ENCODE data around the gene DNAJC17. TPM values are rescaled to one million over a fixed set of nuclear protein-coding genes. Genes with fewer than 3 reads are reported as not detected.

The DNAJC17 gene
- total and polyA plus RNA-seq, 12 donors = 27.4 to 174 (median 42.6) TPM

DNA sequence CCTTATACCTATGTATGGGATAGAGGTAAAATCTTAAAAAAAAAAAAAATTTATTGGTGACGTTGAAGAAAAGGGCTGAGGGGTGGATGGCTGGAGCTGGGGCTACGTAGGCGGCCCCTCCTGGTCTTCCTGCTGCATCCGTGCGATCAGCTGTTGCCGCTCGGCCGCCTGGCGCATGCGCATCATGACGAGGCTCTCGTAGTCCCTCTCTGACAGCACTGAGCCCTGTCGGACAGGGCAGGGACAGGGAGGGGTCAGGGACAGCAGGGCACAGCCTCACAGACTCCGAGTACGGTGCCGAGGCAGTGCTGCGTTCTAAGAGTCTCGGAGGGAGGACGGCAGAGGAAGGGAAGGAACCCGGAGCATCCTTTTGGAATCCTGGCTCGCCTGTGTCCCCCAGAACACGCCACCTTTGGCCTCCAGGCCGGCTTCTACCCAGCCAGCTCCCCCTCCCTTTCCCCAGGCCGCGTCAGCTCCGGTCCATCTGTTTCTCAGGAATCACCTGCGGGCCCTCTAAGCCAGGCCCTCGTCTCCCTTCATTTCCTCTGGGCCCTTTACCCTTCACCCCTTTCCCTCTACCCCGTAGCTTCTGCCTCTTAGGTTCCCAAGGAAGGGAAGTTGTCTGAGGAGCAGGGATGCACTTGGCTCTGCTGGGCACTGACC lies 39.3 kb downstream of the DNAJC17 start:
- Histone ChIP-seq H3K9me3 (replicated peaks in 1 of 3) (no peaks in the 10 kb centered on the region), H3K27ac (no peak overlapping the region), H3K27me3 (no peaks in the 10 kb centered on the region), H3K4me3 (no peak overlapping the region), H3K4me1 (replicated peaks in 1 of 2) (peaks cover 46 to 52% of the 10 kb centered on the region in 2 donors), H3K36me3 (replicated peaks in 1 of 2) (peaks cover 0 to 13% of the 10 kb centered on the region in 2 donors)
- 89 to 95% (median 93%) methylated on average over 28 to 29 of the region's 29 CpGs for WGBS, 4 donors
- TF ChIP-seq, protein P1, sequence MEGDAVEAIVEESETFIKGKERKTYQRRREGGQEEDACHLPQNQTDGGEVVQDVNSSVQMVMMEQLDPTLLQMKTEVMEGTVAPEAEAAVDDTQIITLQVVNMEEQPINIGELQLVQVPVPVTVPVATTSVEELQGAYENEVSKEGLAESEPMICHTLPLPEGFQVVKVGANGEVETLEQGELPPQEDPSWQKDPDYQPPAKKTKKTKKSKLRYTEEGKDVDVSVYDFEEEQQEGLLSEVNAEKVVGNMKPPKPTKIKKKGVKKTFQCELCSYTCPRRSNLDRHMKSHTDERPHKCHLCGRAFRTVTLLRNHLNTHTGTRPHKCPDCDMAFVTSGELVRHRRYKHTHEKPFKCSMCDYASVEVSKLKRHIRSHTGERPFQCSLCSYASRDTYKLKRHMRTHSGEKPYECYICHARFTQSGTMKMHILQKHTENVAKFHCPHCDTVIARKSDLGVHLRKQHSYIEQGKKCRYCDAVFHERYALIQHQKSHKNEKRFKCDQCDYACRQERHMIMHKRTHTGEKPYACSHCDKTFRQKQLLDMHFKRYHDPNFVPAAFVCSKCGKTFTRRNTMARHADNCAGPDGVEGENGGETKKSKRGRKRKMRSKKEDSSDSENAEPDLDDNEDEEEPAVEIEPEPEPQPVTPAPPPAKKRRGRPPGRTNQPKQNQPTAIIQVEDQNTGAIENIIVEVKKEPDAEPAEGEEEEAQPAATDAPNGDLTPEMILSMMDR (IDR thresholded peaks at IDR 0.05) = no peak
- TF ChIP-seq POLR2A (IDR thresholded peaks at IDR 0.05) = no peak
- intact Hi-C loops (cut with DNase I) = no loop called here
- DNase-seq = no peak

DNA sequence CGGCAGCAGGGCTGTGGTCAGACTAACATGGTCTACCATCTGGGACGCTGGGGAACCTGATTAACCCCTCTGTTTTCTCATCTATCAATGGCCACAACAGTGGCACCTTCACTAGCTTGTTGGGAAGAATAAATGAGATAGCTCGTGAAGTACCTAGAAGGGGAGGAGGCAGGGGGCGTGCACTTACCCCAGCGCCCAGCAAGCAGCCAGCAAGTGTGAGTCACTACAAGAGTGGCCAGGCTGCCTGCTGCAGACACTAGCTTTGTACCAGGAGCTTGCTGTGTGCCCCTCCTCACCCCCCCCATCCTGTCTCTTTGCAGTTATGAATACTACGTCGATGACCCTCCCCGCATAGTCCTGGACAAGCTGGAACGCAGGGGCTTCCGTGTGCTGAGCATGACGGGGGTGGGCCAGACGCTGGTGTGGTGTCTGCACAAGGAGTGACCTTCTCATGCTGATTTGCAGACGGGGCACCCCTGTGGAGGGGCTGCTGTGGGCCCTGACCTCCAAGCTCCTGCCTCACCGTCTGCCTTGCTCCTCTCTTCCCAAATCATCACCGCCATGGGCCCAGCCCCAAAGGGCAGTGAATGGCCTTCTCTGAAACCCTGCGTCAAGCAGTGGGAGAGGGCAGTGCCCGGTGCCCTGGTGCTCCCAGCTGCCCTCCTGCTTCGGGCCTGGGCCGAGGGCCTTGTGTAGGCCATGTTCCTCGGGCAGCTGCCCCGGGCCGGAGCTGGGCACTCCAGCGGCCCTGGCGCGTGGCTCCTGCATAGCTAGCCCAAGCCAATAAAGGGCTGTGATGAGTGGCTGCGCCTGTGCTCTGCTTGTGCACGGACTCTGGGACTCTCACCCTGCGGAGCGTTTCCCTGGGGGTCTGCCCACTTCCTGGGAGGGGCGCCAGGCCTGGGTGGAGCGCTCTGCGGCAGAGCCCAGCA lies 40.1 kb downstream of the DNAJC17 start:
- H3K4me1 ChIP-seq (replicated peaks in 1 of 2) = peaks cover 46 to 55% of the 10 kb centered on the region in 2 donors
- H3K27me3 ChIP-seq = no peaks in the 10 kb centered on the region
- DNase-seq = peak; percentile 59 to 90 (median 85)
- peaks cover 0 to 7% of the 10 kb centered on the region in 2 donors for H3K36me3 ChIP-seq (replicated peaks in 1 of 2)
- WGBS, 4 donors = 68 to 69% (median 68%) methylated on average over 20 to 32 of the region's 32 CpGs
- intact Hi-C loops (cut with DNase I) = no loop called here
- H3K27ac ChIP-seq = peak overlapping the region in 2 of 5 donors; percentile 78 to 88
- no peak overlapping the region for H3K4me3 ChIP-seq
- TF ChIP-seq, protein P1 (IDR thresholded peaks at IDR 0.05) = no peak
- peak in 1 of 2 donors; percentile 20 for TF ChIP-seq POLR2A (IDR thresholded peaks at IDR 0.05)
- no peaks in the 10 kb centered on the region for H3K9me3 ChIP-seq (replicated peaks in 1 of 3)

DNA sequence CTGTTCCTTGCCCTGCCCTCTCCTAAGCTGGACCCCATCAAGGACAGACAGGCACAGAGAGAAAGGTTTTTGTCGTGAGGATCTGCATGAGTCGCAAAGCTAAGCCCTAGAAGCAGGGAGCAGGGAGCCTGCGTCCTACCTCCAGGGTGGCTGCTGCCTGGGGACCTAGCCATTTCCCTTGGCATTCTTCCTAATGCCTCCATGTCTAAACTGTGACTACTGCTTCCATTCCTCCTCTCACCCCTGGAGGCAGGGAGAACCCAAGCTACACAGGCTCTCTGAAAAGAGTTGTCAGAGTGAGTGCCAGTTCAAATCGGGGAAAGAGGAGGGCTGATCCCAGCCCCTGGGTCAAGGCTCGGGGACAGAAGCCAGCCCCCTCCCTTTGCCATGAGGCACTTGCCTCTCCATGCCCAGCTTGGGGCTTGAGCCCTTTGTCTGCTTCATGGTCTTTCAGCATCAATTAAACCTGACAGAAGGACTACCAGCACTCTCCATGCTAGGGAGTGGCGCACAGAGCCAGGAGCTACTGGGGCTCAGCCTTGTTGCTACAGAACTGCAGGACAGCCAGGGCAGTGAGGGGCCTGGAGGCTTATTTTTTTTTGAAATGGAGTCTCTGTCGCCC lies 41.0 kb downstream of the DNAJC17 start:
- TF ChIP-seq POLR2A (IDR thresholded peaks at IDR 0.05) = no peak
- TF ChIP-seq, protein P1 (IDR thresholded peaks at IDR 0.05) = no peak
- Histone ChIP-seq H3K4me1 (replicated peaks in 1 of 2) (peaks cover 46 to 55% of the 10 kb centered on the region in 2 donors), H3K27me3 (no peaks in the 10 kb centered on the region), H3K27ac (peak overlapping the region in 3 of 5 donors; percentile 13 to 88 (median 78)), H3K4me3 (no peak overlapping the region), H3K36me3 (replicated peaks in 1 of 2) (no peaks in the 10 kb centered on the region), H3K9me3 (replicated peaks in 1 of 3) (no peaks in the 10 kb centered on the region)
- whole genome bisulfite sequencing, 4 donors = 45 to 74% (median 52%) methylated on average over 5 to 7 of the region's 7 CpGs
- DNase-seq = peak in 1 of 7 donors; percentile 18
- intact Hi-C loops (cut with DNase I) = no loop called here

DNA sequence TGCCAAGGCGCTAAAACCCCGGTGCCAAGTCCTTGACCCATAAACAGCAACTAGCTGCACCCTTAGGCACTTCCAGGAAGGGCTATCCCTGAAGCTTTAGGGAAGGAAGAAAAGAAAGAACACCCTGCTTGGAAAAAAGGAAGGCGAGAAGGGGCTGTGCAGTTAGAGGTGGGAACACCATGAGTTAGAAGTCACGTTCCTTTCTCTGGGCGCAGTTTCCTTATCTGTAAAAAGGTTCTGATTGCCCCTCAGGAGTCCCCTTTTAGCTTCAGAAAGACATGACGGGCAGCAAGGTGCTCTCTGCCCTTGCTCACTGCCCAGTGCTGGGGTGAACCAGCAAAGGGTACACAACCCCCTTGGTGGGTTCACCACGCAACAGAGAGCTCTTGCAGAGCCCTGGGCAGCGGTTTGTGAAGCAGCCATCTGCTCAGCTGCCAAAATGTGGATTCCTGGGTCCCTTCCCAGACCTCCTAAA lies 42.6 kb downstream of the DNAJC17 start:
- Histone ChIP-seq H3K36me3 (replicated peaks in 1 of 2) (no peaks in the 10 kb centered on the region), H3K4me3 (peak overlapping the region in 2 of 4 donors; percentile 9 to 52), H3K4me1 (replicated peaks in 1 of 2) (peaks cover 44 to 52% of the 10 kb centered on the region in 2 donors), H3K27me3 (no peaks in the 10 kb centered on the region), H3K27ac (peak overlapping the region; percentile 25 to 88 (median 60)), H3K9me3 (replicated peaks in 1 of 3) (no peaks in the 10 kb centered on the region)
- intact Hi-C loops (cut with DNase I) = no loop called here
- TF ChIP-seq POLR2A (IDR thresholded peaks at IDR 0.05) = no peak
- TF ChIP-seq, protein P1 (IDR thresholded peaks at IDR 0.05) = no peak
- DNase-seq = peak in 2 of 7 donors; percentile 58 to 70
- 20 to 30% (median 26%) methylated on average over 6 to 8 of the region's 8 CpGs for WGBS, 4 donors
